Hepatocyte (in vitro differentiated cells): ENCODE measurements around the gene PRPF38A. TPM values are rescaled to one million over a fixed set of nuclear protein-coding genes. Genes with fewer than 3 reads are reported as not detected.

Experiments used
- DNase-seq: peaks from one replicate; pipeline ENCODE4 v3.0.0-alpha.2; 2016; ENCODE audit warnings: low spot score
- H2AFZ ChIP-seq: fragments of 200-600 bp; sonication (generic); 2 replicates; pipeline ENCODE4 v1.6.0; 2016; ENCODE audit warnings: antibody characterized with exemption, mild to moderate bottlenecking
- H3K27ac ChIP-seq: fragments of 200-600 bp; sonication (generic); 2 replicates; pipeline ENCODE4 v1.5.1; 2016; ENCODE audit warnings: mild to moderate bottlenecking
- H3K27me3 ChIP-seq: fragments of 200-600 bp; sonication (generic); 2 replicates; pipeline ENCODE4 v1.6.1; 2016
- H3K36me3 ChIP-seq: fragments of 200-600 bp; sonication (generic); replicated peaks from 2 replicates; pipeline ENCODE4 v1.5.1; 2016; ENCODE audit warnings: low read depth; ENCODE audit not compliant: insufficient read depth
- H3K4me1 ChIP-seq: fragments of 200-600 bp; sonication (generic); 2 replicates; pipeline ENCODE4 v1.5.1; 2016; ENCODE audit warnings: mild to moderate bottlenecking, moderate library complexity; ENCODE audit not compliant: insufficient read depth
- H3K4me2 ChIP-seq: fragments of 200-600 bp; sonication (generic); 2 replicates; pipeline ENCODE4 v1.6.0; 2016
- H3K4me3 ChIP-seq: fragments of 200-600 bp; sonication (generic); 2 replicates; pipeline ENCODE4 v1.5.1; 2016; ENCODE audit warnings: mild to moderate bottlenecking
- H3K79me2 ChIP-seq: fragments of 200-600 bp; sonication (generic); 2 replicates; pipeline ENCODE4 v1.6.0; 2017; ENCODE audit warnings: mild to moderate bottlenecking
- H3K9me2 ChIP-seq: fragments of 200-600 bp; sonication (generic); replicated peaks from 2 replicates; pipeline ENCODE4 v1.6.0; 2017; ENCODE audit warnings: mild to moderate bottlenecking; ENCODE audit not compliant: insufficient read depth
- H3K9me3 ChIP-seq: fragments of 200-600 bp; sonication (generic); 2 replicates; pipeline ENCODE4 v1.5.1; 2016; ENCODE audit warnings: low read depth, mild to moderate bottlenecking
- H4K20me1 ChIP-seq: fragments of 200-600 bp; sonication (generic); 2 replicates; pipeline ENCODE4 v1.6.0; 2016; ENCODE audit warnings: mild to moderate bottlenecking; ENCODE audit not compliant: insufficient read depth, poor library complexity, severe bottlenecking
- EZH2 ChIP-seq: fragments of 200-600 bp; sonication (generic); IDR thresholded peaks from 2 replicates; pipeline ENCODE4 v1.6.1; 2016; ENCODE audit warnings: antibody characterized with exemption, mild to moderate bottlenecking, borderline replicate concordance
- EZH2phosphoT487 ChIP-seq: fragments of 200-600 bp; sonication (generic); IDR thresholded peaks from one replicate; pipeline ENCODE4 v1.6.1; 2018; ENCODE audit warnings: antibody characterized with exemption, mild to moderate bottlenecking, low read depth, moderate library complexity; ENCODE audit not compliant: unreplicated experiment, severe bottlenecking
- WGBS: methylation state at CpG from one replicate; pipeline ENCODE4 v1.1.6; 2016; ENCODE audit warnings: low lambda C conversion rate; ENCODE audit errors: missing lambda C conversion rate; 5-methylcytosine and 5-hydroxymethylcytosine counted together
- polyA plus RNA-seq: library from polyadenylated mRNA; unstranded; fragments of >200 nt; fragmentation: Nextera tagmentation; extraction: Ambion mirVana; gene quantifications from 2 replicates; pipeline ENCODE4 v1.2.1, GENCODE V29; 2016
- total RNA-seq: library from RNA; depleted of rRNA; stranded (reverse); fragments of >200 nt; gene quantifications from 2 replicates; pipeline ENCODE4 v1.2.3, GENCODE V29; 2014
- TF ChIP-seq, protein P1 (sequence below): fragments of 200-600 bp; sonication (generic); IDR thresholded peaks from 2 replicates; pipeline ENCODE4 v1.5.1; 2016; ENCODE audit warnings: antibody characterized with exemption, mild to moderate bottlenecking; ENCODE audit not compliant: poor library complexity

PRPF38A gene
- total and polyA plus RNA-seq, 2 experiments from 2014 or later, result 13.8 to 23.8 TPM

DNA sequence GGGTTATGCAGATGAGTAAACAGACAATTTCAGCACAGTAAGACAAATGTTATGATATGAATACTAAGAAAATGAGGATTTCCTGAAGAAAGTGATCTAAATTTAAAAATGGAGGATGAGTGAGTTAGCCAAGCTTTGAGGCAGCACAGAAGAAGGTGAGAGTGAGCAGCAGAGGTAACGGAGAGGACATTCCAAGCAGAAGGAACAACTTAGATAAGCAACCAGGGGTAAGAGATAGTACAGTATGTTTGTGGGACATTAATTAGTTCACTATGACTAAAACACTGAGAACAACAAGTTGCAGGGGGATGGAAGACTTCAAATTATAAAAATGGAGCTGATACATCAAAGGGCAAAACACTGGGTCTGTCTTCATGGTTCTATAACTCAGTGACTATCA, 22.8 kb downstream of the PRPF38A start:
- Histone ChIP-seq H3K27me3 (no peaks in the 10 kb centered on the region), H2AFZ (no peak overlapping the region), H3K4me2 (no peak overlapping the region), H4K20me1 (no peaks in the 10 kb centered on the region), H3K27ac (no peak overlapping the region), H3K9me3 (no peaks in the 10 kb centered on the region), H3K4me3 (no peak overlapping the region), H3K79me2 (no peaks in the 10 kb centered on the region), H3K36me3 (no peaks in the 10 kb centered on the region), H3K9me2 (no peaks in the 10 kb centered on the region), H3K4me1 (no peaks in the 10 kb centered on the region)
- DNase-seq, result no peak
- 100% methylated on average over 1 of the region's 1 CpG for WGBS
- no peak for TF ChIP-seq EZH2
- no peak for TF ChIP-seq EZH2phosphoT487
- TF ChIP-seq, protein P1, sequence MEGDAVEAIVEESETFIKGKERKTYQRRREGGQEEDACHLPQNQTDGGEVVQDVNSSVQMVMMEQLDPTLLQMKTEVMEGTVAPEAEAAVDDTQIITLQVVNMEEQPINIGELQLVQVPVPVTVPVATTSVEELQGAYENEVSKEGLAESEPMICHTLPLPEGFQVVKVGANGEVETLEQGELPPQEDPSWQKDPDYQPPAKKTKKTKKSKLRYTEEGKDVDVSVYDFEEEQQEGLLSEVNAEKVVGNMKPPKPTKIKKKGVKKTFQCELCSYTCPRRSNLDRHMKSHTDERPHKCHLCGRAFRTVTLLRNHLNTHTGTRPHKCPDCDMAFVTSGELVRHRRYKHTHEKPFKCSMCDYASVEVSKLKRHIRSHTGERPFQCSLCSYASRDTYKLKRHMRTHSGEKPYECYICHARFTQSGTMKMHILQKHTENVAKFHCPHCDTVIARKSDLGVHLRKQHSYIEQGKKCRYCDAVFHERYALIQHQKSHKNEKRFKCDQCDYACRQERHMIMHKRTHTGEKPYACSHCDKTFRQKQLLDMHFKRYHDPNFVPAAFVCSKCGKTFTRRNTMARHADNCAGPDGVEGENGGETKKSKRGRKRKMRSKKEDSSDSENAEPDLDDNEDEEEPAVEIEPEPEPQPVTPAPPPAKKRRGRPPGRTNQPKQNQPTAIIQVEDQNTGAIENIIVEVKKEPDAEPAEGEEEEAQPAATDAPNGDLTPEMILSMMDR, result no peak

- H3K36me3 ChIP-seq, result no peaks in the 10 kb centered on the region
- H3K4me2 ChIP-seq, result no peak overlapping the region
- H3K9me2 ChIP-seq, result no peaks in the 10 kb centered on the region
- WGBS, result 94% methylated on average over 8 of the region's 8 CpGs
- H3K4me1 ChIP-seq, result no peaks in the 10 kb centered on the region
- H4K20me1 ChIP-seq, result no peaks in the 10 kb centered on the region
- H3K79me2 ChIP-seq, result no peaks in the 10 kb centered on the region
- no peaks in the 10 kb centered on the region for H3K9me3 ChIP-seq
- no peak for DNase-seq
- no peak overlapping the region for H3K4me3 ChIP-seq
- H3K27me3 ChIP-seq, result no peaks in the 10 kb centered on the region
- H3K27ac ChIP-seq, result no peak overlapping the region
- H2AFZ ChIP-seq, result no peak overlapping the region
- TF ChIP-seq EZH2phosphoT487 (no peak), EZH2 (no peak)
- TF ChIP-seq, protein P1, result no peak
Measured at GRCh38 chr1:52432807-52433206, 28.4 kb downstream of the PRPF38A start.

DNA sequence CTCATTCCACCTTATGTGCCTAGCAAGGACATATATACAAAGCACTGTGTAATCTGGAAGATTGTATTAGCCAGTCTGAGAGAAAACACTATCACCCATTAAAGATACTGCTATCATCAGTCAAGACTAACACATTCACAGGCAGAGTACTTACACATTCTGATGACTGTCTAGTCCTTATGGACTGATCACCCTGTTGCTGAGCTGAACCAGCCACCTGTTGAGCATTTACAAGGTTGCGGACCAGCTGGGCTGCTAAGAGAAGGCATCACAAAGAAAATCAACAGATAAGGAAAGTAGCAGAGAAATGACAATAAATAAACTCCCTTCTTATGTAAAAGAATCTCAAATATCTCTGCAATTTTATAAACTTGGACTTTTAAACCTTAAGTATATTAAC, 30.8 kb downstream of the PRPF38A start:
- H4K20me1 ChIP-seq, result no peaks in the 10 kb centered on the region
- no peaks in the 10 kb centered on the region for H3K4me1 ChIP-seq
- H3K27me3 ChIP-seq, result no peaks in the 10 kb centered on the region
- H3K4me2 ChIP-seq, result no peak overlapping the region
- H3K9me2 ChIP-seq, result no peaks in the 10 kb centered on the region
- no peaks in the 10 kb centered on the region for H3K9me3 ChIP-seq
- H3K4me3 ChIP-seq, result no peak overlapping the region
- 100% methylated on average over 1 of the region's 1 CpG for WGBS
- TF ChIP-seq EZH2phosphoT487, result no peak
- TF ChIP-seq, protein P1, result no peak
- DNase-seq, result no peak
- no peak overlapping the region for H3K27ac ChIP-seq
- H2AFZ ChIP-seq, result no peak overlapping the region
- H3K36me3 ChIP-seq, result no peaks in the 10 kb centered on the region
- H3K79me2 ChIP-seq, result no peaks in the 10 kb centered on the region

- no peaks in the 10 kb centered on the region for H3K9me3 ChIP-seq
- no peaks in the 10 kb centered on the region for H4K20me1 ChIP-seq
- H3K79me2 ChIP-seq, result no peaks in the 10 kb centered on the region
- H3K9me2 ChIP-seq, result no peaks in the 10 kb centered on the region
- no peak overlapping the region for H3K27ac ChIP-seq
- no peaks in the 10 kb centered on the region for H3K27me3 ChIP-seq
- H3K4me3 ChIP-seq, result no peak overlapping the region
- H3K4me1 ChIP-seq, result no peaks in the 10 kb centered on the region
- H3K36me3 ChIP-seq, result no peaks in the 10 kb centered on the region
- no peak overlapping the region for H3K4me2 ChIP-seq
- 96% methylated on average over 1 of the region's 1 CpG for WGBS
- no peak overlapping the region for H2AFZ ChIP-seq
- no peak for DNase-seq
- TF ChIP-seq EZH2phosphoT487, result no peak
- TF ChIP-seq, protein P1, result no peak
- TF ChIP-seq EZH2, result no peak
Measured at GRCh38 chr1:52435650-52436049, 31.2 kb downstream of the PRPF38A start.
